Kidney epithelial cell (primary cell): ENCODE data around the gene MEGF6. TPM values are rescaled to one million over a fixed set of nuclear protein-coding genes. Genes with fewer than 3 reads are reported as not detected.
A peak's percentile ranks its signal among the peaks of the same experiment; 100 is the strongest.

ENCODE experiments used
- DNase-seq: peaks from one replicate; pipeline ENCODE4 v3.0.0-alpha.2; 2010; ENCODE audit warnings: low read depth
- H3K27me3 ChIP-seq: 2 replicates; pipeline ENCODE4 v1.6.0; 2011; ENCODE audit warnings: low read length; ENCODE audit not compliant: control insufficient read depth, insufficient read depth
- H3K36me3 ChIP-seq: 2 replicates; pipeline ENCODE4 v1.5.1; 2011; ENCODE audit warnings: low read length; ENCODE audit not compliant: control insufficient read depth, insufficient read depth
- H3K4me3 ChIP-seq: 2 replicates; pipeline ENCODE4 v1.5.1; 2011; ENCODE audit warnings: low read depth, mild to moderate bottlenecking, control low read depth, low read length
- total RNA-seq: library from RNA; depleted of rRNA; stranded (reverse); fragments of >200 nt; gene quantifications from 2 replicates; pipeline ENCODE4 v1.2.3, GENCODE V29; 2015
- TF ChIP-seq, protein P1 (sequence below): IDR thresholded peaks from 2 replicates; pipeline ENCODE4 v1.5.1; 2011; ENCODE audit warnings: mild to moderate bottlenecking, moderate library complexity, low read length, control low read depth, inconsistent platforms; ENCODE audit not compliant: insufficient read depth, poor library complexity, severe bottlenecking

MEGF6 gene
- total RNA-seq, 1 donor from 2014 or later, result 13.1 TPM

GRCh38 chr1:3485016-3485415 is 126.3 kb downstream of the MEGF6 start:
- no peak overlapping the region for H3K4me3 ChIP-seq
- peaks cover 3% of the 10 kb centered on the region for H3K27me3 ChIP-seq
- no peaks in the 10 kb centered on the region for H3K36me3 ChIP-seq
- TF ChIP-seq, protein P1, sequence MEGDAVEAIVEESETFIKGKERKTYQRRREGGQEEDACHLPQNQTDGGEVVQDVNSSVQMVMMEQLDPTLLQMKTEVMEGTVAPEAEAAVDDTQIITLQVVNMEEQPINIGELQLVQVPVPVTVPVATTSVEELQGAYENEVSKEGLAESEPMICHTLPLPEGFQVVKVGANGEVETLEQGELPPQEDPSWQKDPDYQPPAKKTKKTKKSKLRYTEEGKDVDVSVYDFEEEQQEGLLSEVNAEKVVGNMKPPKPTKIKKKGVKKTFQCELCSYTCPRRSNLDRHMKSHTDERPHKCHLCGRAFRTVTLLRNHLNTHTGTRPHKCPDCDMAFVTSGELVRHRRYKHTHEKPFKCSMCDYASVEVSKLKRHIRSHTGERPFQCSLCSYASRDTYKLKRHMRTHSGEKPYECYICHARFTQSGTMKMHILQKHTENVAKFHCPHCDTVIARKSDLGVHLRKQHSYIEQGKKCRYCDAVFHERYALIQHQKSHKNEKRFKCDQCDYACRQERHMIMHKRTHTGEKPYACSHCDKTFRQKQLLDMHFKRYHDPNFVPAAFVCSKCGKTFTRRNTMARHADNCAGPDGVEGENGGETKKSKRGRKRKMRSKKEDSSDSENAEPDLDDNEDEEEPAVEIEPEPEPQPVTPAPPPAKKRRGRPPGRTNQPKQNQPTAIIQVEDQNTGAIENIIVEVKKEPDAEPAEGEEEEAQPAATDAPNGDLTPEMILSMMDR, result no peak
- no peak for DNase-seq

DNA sequence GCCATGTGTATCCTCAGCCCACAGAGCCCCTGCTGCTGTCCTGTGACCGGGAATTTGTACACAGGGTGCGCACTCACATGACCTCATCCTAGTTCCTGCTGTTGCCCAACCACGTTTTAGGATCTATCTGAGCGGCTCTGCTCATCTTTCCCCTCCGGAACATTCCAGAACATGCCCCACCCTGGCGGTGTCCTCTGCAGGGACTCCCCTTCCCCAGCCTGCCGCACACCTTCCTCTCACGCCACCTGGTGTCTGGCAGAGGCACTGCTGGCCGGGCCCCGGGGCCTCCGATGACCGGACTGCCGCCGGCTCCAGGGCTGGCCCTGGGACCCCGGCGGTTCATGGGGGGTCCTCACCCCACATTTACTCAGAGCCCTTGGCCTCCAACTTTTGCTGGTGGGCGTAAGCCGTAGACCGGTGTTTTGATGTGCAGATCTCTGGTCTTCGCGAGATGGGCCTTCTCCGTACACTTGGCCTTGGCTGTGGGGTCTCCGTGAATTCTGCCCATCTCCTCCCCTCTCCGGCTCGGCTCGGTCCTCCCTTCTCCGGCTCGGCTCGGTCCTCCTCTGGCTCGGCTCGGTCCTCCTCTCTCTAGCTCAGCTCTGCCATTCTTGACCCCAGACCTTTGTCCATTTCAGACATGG is 127.4 kb downstream of the MEGF6 start:
- TF ChIP-seq, protein P1, result peak; percentile 92
- no peak for DNase-seq

GRCh38 chr1:3483380-3483779 is 127.9 kb downstream of the MEGF6 start:
- TF ChIP-seq, protein P1, result no peak
- H3K27me3 ChIP-seq, result peaks cover 3% of the 10 kb centered on the region
- DNase-seq, result no peak
- no peak overlapping the region for H3K4me3 ChIP-seq
- no peaks in the 10 kb centered on the region for H3K36me3 ChIP-seq

More for the DNA sequence above, 127.4 kb downstream of the MEGF6 start:
- Histone ChIP-seq H3K27me3 (peaks cover 3% of the 10 kb centered on the region), H3K4me3 (no peak overlapping the region), H3K36me3 (no peaks in the 10 kb centered on the region)

- DNase-seq, result no peak
- Histone ChIP-seq H3K4me3 (no peak overlapping the region), H3K36me3 (no peaks in the 10 kb centered on the region), H3K27me3 (peaks cover 3% of the 10 kb centered on the region)
- TF ChIP-seq, protein P1, result no peak
Measured at GRCh38 chr1:3482378-3482849, 128.9 kb downstream of the MEGF6 start.

GRCh38 chr1:3481836-3482375 is 129.4 kb downstream of the MEGF6 start:
- no peaks in the 10 kb centered on the region for H3K36me3 ChIP-seq
- H3K27me3 ChIP-seq, result peaks cover 3% of the 10 kb centered on the region
- TF ChIP-seq, protein P1, result no peak
- H3K4me3 ChIP-seq, result no peak overlapping the region
- DNase-seq, result no peak
